Measurements from ENCODE around the gene TSSK2.

TSSK2 gene

GRCh38 chr22:19174106-19175025 is 43.3 kb downstream of the TSSK2 start:
- POLR2A ChIA-PET, result interaction anchor here (0.6 kb wide), 1 partner anchor 189 kb away, joined by 3 read pairs; no protein-coding TSS in a partner anchor
- H3K4me3 ChIP-seq (ENCODE audit: control insufficient read depth in 1 of 7, extremely low read depth in 1 of 7, insufficient read depth in 4 of 7, low read depth in 2 of 7, low read length in 6 of 7), result peak overlapping the region in 1 of 7 experiments; percentile 28
- CTCF ChIA-PET, result interaction anchor here (0.9 to 1.7 kb wide), 4 partner anchors 20 to 28 kb away, joined by 3 to 7 read pairs (median 4); no protein-coding TSS in a partner anchor
- H3K4me1 ChIP-seq (ENCODE audit: control extremely low read depth in 1 of 4, control insufficient read depth in 4 of 4, insufficient read depth in 4 of 4, low read length in 3 of 4), result peaks cover 6 to 69% (median 63%) of the 10 kb centered on the region in 4 experiments
- H3K27ac ChIP-seq (ENCODE audit: insufficient read depth in 1 of 2, low read depth in 1 of 2, low read length in 2 of 2, poor library complexity in 1 of 2, severe bottlenecking in 2 of 2), result peak overlapping the region in 1 of 2 experiments; percentile 20
- 65% methylated on average over 14 of the region's 14 CpGs for WGBS (ENCODE audit: insufficient coverage)
- H3K9me3 ChIP-seq (ENCODE audit: control extremely low read depth in 1 of 5, control insufficient read depth in 4 of 5, insufficient read depth in 2 of 5, low read depth in 1 of 5, low read length in 4 of 5), result no peaks in the 10 kb centered on the region
- DNase-seq, result peak; percentile 18 to 77 (median 74)
- H3K27me3 ChIP-seq (replicated peaks in 2 of 5; ENCODE audit: control insufficient read depth in 4 of 5, insufficient read depth in 5 of 5, low read length in 4 of 5), result peaks cover 0 to 18% (median 12%) of the 10 kb centered on the region in 5 experiments
- H3K36me3 ChIP-seq (ENCODE audit: control insufficient read depth in 4 of 4, insufficient read depth in 4 of 4, low read length in 3 of 4), result peaks cover 0 to 25% (median 5%) of the 10 kb centered on the region in 4 experiments

GRCh38 chr22:19175026-19175601 is 44.0 kb downstream of the TSSK2 start:
- WGBS (ENCODE audit: insufficient coverage), result 99% methylated on average over 7 of the region's 7 CpGs
- no peak overlapping the region for H3K4me3 ChIP-seq (ENCODE audit: control insufficient read depth in 1 of 7, extremely low read depth in 1 of 7, insufficient read depth in 4 of 7, low read depth in 2 of 7, low read length in 6 of 7)
- peak overlapping the region in 1 of 2 experiments; percentile 20 for H3K27ac ChIP-seq (ENCODE audit: insufficient read depth in 1 of 2, low read depth in 1 of 2, low read length in 2 of 2, poor library complexity in 1 of 2, severe bottlenecking in 2 of 2)
- peaks cover 0 to 11% (median 7%) of the 10 kb centered on the region in 5 experiments for H3K27me3 ChIP-seq (replicated peaks in 2 of 5; ENCODE audit: control insufficient read depth in 4 of 5, insufficient read depth in 5 of 5, low read length in 4 of 5)
- POLR2A ChIA-PET, result no interaction called here
- no peak for DNase-seq
- no peaks in the 10 kb centered on the region for H3K9me3 ChIP-seq (ENCODE audit: control extremely low read depth in 1 of 5, control insufficient read depth in 4 of 5, insufficient read depth in 2 of 5, low read depth in 1 of 5, low read length in 4 of 5)
- peaks cover 6 to 69% (median 63%) of the 10 kb centered on the region in 4 experiments for H3K4me1 ChIP-seq (ENCODE audit: control extremely low read depth in 1 of 4, control insufficient read depth in 4 of 4, insufficient read depth in 4 of 4, low read length in 3 of 4)
- CTCF ChIA-PET, result interaction anchor here (0.9 to 1.6 kb wide), 2 partner anchors 28 kb away, joined by 3 to 7 read pairs; no protein-coding TSS in a partner anchor
- H3K36me3 ChIP-seq (ENCODE audit: control insufficient read depth in 4 of 4, insufficient read depth in 4 of 4, low read length in 3 of 4), result peaks cover 0 to 25% (median 5%) of the 10 kb centered on the region in 4 experiments

- WGBS (ENCODE audit: insufficient coverage), result 86% methylated on average over 11 of the region's 21 CpGs
- ChIA-PET CTCF (no interaction called here), POLR2A (no interaction called here)
- H3K36me3 ChIP-seq (ENCODE audit: control insufficient read depth in 4 of 4, insufficient read depth in 4 of 4, low read length in 3 of 4), result peaks cover 0 to 25% (median 5%) of the 10 kb centered on the region in 4 experiments
- H3K9me3 ChIP-seq (ENCODE audit: control extremely low read depth in 1 of 5, control insufficient read depth in 4 of 5, insufficient read depth in 2 of 5, low read depth in 1 of 5, low read length in 4 of 5), result no peaks in the 10 kb centered on the region
- H3K27ac ChIP-seq (ENCODE audit: insufficient read depth in 1 of 2, low read depth in 1 of 2, low read length in 2 of 2, poor library complexity in 1 of 2, severe bottlenecking in 2 of 2), result no peak overlapping the region
- no peak overlapping the region for H3K4me3 ChIP-seq (ENCODE audit: control insufficient read depth in 1 of 7, extremely low read depth in 1 of 7, insufficient read depth in 4 of 7, low read depth in 2 of 7, low read length in 6 of 7)
- peaks cover 0 to 5% (median 2%) of the 10 kb centered on the region in 5 experiments for H3K27me3 ChIP-seq (replicated peaks in 2 of 5; ENCODE audit: control insufficient read depth in 4 of 5, insufficient read depth in 5 of 5, low read length in 4 of 5)
- H3K4me1 ChIP-seq (ENCODE audit: control extremely low read depth in 1 of 4, control insufficient read depth in 4 of 4, insufficient read depth in 4 of 4, low read length in 3 of 4), result peaks cover 6 to 66% (median 60%) of the 10 kb centered on the region in 4 experiments
- DNase-seq, result no peak
These were observed 44.6 kb downstream of the TSSK2 start for GRCh38 chr22:19175602-19176174.

- WGBS (ENCODE audit: insufficient coverage), result 84% methylated on average over 7 of the region's 12 CpGs
- POLR2A ChIA-PET, result no interaction called here
- H3K4me3 ChIP-seq (ENCODE audit: control insufficient read depth in 1 of 7, extremely low read depth in 1 of 7, insufficient read depth in 4 of 7, low read depth in 2 of 7, low read length in 6 of 7), result no peak overlapping the region
- DNase-seq, result peak in 2 of 3 donors; percentile 28
- H3K27me3 ChIP-seq (replicated peaks in 2 of 5; ENCODE audit: control insufficient read depth in 4 of 5, insufficient read depth in 5 of 5, low read length in 4 of 5), result no peaks in the 10 kb centered on the region
- peaks cover 6 to 61% (median 55%) of the 10 kb centered on the region in 4 experiments for H3K4me1 ChIP-seq (ENCODE audit: control extremely low read depth in 1 of 4, control insufficient read depth in 4 of 4, insufficient read depth in 4 of 4, low read length in 3 of 4)
- no peak overlapping the region for H3K27ac ChIP-seq (ENCODE audit: insufficient read depth in 1 of 2, low read depth in 1 of 2, low read length in 2 of 2, poor library complexity in 1 of 2, severe bottlenecking in 2 of 2)
- no peaks in the 10 kb centered on the region for H3K9me3 ChIP-seq (ENCODE audit: control extremely low read depth in 1 of 5, control insufficient read depth in 4 of 5, insufficient read depth in 2 of 5, low read depth in 1 of 5, low read length in 4 of 5)
- peaks cover 0 to 25% (median 5%) of the 10 kb centered on the region in 4 experiments for H3K36me3 ChIP-seq (ENCODE audit: control insufficient read depth in 4 of 4, insufficient read depth in 4 of 4, low read length in 3 of 4)
- CTCF ChIA-PET, result no interaction called here
These were observed 45.1 kb downstream of the TSSK2 start for GRCh38 chr22:19176175-19176643.

GRCh38 chr22:19176732-19177131 is 45.6 kb downstream of the TSSK2 start:
- Histone ChIP-seq H3K27me3 (replicated peaks in 2 of 5; ENCODE audit: control insufficient read depth in 4 of 5, insufficient read depth in 5 of 5, low read length in 4 of 5) (no peaks in the 10 kb centered on the region), H3K27ac (ENCODE audit: insufficient read depth in 1 of 2, low read depth in 1 of 2, low read length in 2 of 2, poor library complexity in 1 of 2, severe bottlenecking in 2 of 2) (no peak overlapping the region), H3K4me1 (ENCODE audit: control extremely low read depth in 1 of 4, control insufficient read depth in 4 of 4, insufficient read depth in 4 of 4, low read length in 3 of 4) (peaks cover 6 to 63% (median 55%) of the 10 kb centered on the region in 4 experiments), H3K36me3 (ENCODE audit: control insufficient read depth in 4 of 4, insufficient read depth in 4 of 4, low read length in 3 of 4) (peaks cover 0 to 25% (median 5%) of the 10 kb centered on the region in 4 experiments), H3K9me3 (ENCODE audit: control extremely low read depth in 1 of 5, control insufficient read depth in 4 of 5, insufficient read depth in 2 of 5, low read depth in 1 of 5, low read length in 4 of 5) (no peaks in the 10 kb centered on the region), H3K4me3 (ENCODE audit: control insufficient read depth in 1 of 7, extremely low read depth in 1 of 7, insufficient read depth in 4 of 7, low read depth in 2 of 7, low read length in 6 of 7) (no peak overlapping the region)
- whole genome bisulfite sequencing (ENCODE audit: insufficient coverage), result 98% methylated on average over 8 of the region's 12 CpGs
- ChIA-PET CTCF (no interaction called here), POLR2A (no interaction called here)
- no peak for DNase-seq

GRCh38 chr22:19177164-19178064 is 46.3 kb downstream of the TSSK2 start:
- WGBS (ENCODE audit: insufficient coverage), result 52% methylated on average over 32 of the region's 55 CpGs
- no peak for DNase-seq
- H3K27ac ChIP-seq (ENCODE audit: insufficient read depth in 1 of 2, low read depth in 1 of 2, low read length in 2 of 2, poor library complexity in 1 of 2, severe bottlenecking in 2 of 2), result peak overlapping the region in 1 of 2 experiments; percentile 71
- peak overlapping the region; percentile 55 to 84 (median 74) for H3K4me3 ChIP-seq (ENCODE audit: control insufficient read depth in 1 of 7, extremely low read depth in 1 of 7, insufficient read depth in 4 of 7, low read depth in 2 of 7, low read length in 6 of 7)
- H3K27me3 ChIP-seq (replicated peaks in 2 of 5; ENCODE audit: control insufficient read depth in 4 of 5, insufficient read depth in 5 of 5, low read length in 4 of 5), result no peaks in the 10 kb centered on the region
- ChIA-PET CTCF (no interaction called here), POLR2A (no interaction called here)
- no peaks in the 10 kb centered on the region for H3K9me3 ChIP-seq (ENCODE audit: control extremely low read depth in 1 of 5, control insufficient read depth in 4 of 5, insufficient read depth in 2 of 5, low read depth in 1 of 5, low read length in 4 of 5)
- peaks cover 5 to 64% (median 52%) of the 10 kb centered on the region in 4 experiments for H3K4me1 ChIP-seq (ENCODE audit: control extremely low read depth in 1 of 4, control insufficient read depth in 4 of 4, insufficient read depth in 4 of 4, low read length in 3 of 4)
- H3K36me3 ChIP-seq (ENCODE audit: control insufficient read depth in 4 of 4, insufficient read depth in 4 of 4, low read length in 3 of 4), result peaks cover 0 to 25% (median 5%) of the 10 kb centered on the region in 4 experiments
